Measurements from ENCODE around the gene RPS26. TPM values are rescaled to one million over a fixed set of nuclear protein-coding genes. Genes with fewer than 3 reads are reported as not detected.

RPS26 gene
- total RNA-seq, 2 experiments from 2014 or later, result 29.7 to 29.8 TPM

DNA sequence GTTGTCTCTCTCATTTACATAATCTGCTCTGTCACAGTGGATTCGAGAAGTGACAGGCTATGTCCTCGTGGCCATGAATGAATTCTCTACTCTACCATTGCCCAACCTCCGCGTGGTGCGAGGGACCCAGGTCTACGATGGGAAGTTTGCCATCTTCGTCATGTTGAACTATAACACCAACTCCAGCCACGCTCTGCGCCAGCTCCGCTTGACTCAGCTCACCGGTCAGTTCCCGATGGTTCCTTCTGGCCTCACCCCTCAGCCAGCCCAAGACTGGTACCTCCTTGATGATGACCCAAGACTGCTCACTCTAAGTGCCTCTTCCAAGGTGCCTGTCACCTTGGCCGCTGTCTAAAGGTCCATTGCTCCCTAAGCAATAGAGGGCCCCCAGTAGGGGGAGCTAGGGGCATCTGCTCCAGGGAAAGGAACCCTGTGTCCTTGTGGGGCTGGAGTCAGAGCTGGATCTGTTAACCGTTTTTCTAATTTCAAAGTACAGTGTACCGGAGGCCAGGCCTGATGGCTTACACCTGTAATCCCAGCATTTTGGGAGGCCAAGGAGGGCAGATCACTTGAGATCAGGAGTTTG lies 43.3 kb downstream of the RPS26 start:
- POLR2A ChIA-PET, result interaction anchor here (1.2 kb wide), 1 partner anchor 32 kb away, joined by 4 read pairs; no protein-coding TSS in a partner anchor
- H3K4me3 Mint-ChIP-seq, result no peak overlapping the region
- peak; percentile 71 for ATAC-seq
- H3K9me3 Mint-ChIP-seq, result no peaks in the 10 kb centered on the region
- intact Hi-C loops (cut with micrococcal nuclease), result no loop called here
- H3K36me3 Mint-ChIP-seq (ENCODE audit: low read depth), result no peaks in the 10 kb centered on the region
- no peak overlapping the region for H3K27ac Mint-ChIP-seq
- peak; percentile 63 for DNase-seq
- CTCF ChIA-PET, result interaction anchor here (0.6 to 2.8 kb wide), 19 partner anchors 10 to 236 kb away, joined by 3 to 13 read pairs (median 4); partner anchors contain the start of genes PA2G4 and RAB5B
- peaks cover 8% of the 10 kb centered on the region for H3K27me3 Mint-ChIP-seq
- peaks cover 9% of the 10 kb centered on the region for H3K4me1 Mint-ChIP-seq (ENCODE audit: low read depth)
- TF ChIP-seq, protein P1, sequence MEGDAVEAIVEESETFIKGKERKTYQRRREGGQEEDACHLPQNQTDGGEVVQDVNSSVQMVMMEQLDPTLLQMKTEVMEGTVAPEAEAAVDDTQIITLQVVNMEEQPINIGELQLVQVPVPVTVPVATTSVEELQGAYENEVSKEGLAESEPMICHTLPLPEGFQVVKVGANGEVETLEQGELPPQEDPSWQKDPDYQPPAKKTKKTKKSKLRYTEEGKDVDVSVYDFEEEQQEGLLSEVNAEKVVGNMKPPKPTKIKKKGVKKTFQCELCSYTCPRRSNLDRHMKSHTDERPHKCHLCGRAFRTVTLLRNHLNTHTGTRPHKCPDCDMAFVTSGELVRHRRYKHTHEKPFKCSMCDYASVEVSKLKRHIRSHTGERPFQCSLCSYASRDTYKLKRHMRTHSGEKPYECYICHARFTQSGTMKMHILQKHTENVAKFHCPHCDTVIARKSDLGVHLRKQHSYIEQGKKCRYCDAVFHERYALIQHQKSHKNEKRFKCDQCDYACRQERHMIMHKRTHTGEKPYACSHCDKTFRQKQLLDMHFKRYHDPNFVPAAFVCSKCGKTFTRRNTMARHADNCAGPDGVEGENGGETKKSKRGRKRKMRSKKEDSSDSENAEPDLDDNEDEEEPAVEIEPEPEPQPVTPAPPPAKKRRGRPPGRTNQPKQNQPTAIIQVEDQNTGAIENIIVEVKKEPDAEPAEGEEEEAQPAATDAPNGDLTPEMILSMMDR (IDR thresholded peaks at IDR 0.05), result peak; percentile 65

DNA sequence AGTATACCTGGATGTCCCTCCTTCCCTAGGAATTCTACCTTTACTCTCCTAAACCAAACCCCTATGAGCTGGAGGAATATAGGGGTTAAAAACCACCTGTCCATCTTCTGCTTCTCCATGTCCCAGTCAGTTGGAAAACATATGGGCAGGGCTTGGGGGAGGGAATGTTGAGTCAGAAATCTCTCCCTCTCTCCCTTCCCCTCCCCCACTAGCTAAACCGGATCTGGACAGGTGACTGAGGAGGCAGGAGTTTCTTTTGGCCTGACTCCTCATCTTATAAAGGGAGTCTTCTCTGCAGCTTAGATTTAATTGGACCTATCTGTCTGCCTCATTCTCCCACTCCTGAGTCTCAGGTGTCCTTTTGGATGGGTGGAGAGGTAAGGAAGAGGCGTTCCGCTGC lies 44.4 kb downstream of the RPS26 start:
- ATAC-seq, result no peak
- intact Hi-C loops (cut with micrococcal nuclease), result no loop called here
- ChIA-PET POLR2A (interaction anchor here (0.7 kb wide), 1 partner anchor 11 kb away, joined by 4 read pairs; no protein-coding TSS in a partner anchor), CTCF (interaction anchor here (0.8 to 2.8 kb wide), 14 partner anchors 10 to 112 kb away, joined by 3 to 13 read pairs (median 4); partner anchors contain the start of genes PA2G4 and RAB5B)
- H3K4me1 Mint-ChIP-seq (ENCODE audit: low read depth), result peaks cover under 1% of the 10 kb centered on the region
- H3K27me3 Mint-ChIP-seq, result peaks cover 5% of the 10 kb centered on the region
- no peak for DNase-seq
- H3K36me3 Mint-ChIP-seq (ENCODE audit: low read depth), result no peaks in the 10 kb centered on the region
- TF ChIP-seq, protein P1 (IDR thresholded peaks at IDR 0.05), result no peak
- no peaks in the 10 kb centered on the region for H3K9me3 Mint-ChIP-seq
- no peak overlapping the region for H3K27ac Mint-ChIP-seq
- no peak overlapping the region for H3K4me3 Mint-ChIP-seq

DNA sequence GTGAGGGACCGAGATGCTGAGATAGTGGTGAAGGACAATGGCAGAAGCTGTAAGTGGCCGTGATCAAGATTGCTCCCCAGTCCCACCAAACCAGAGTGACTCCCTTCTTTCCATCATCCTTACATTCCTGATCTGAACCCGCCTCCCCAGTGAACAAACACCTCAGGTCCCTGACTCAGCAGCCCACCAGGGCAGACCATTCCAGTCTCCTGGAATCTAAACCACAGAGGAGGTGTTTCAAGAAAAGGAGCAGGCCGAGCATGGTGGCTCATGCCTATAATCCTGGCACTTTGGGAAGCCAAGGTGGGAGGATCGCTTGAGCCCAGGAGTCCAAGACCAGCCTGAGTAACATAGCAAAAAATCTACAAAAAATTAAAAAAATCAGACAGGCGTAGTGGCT lies 44.9 kb downstream of the RPS26 start:
- DNase-seq, result no peak
- TF ChIP-seq, protein P1 (IDR thresholded peaks at IDR 0.05), result no peak
- Mint-ChIP-seq H3K9me3 (no peaks in the 10 kb centered on the region), H3K27me3 (peaks cover 5% of the 10 kb centered on the region), H3K4me3 (no peak overlapping the region), H3K36me3 (ENCODE audit: low read depth) (no peaks in the 10 kb centered on the region), H3K4me1 (ENCODE audit: low read depth) (no peaks in the 10 kb centered on the region), H3K27ac (no peak overlapping the region)
- POLR2A ChIA-PET, result interaction anchor here (0.7 kb wide), 1 partner anchor 10 kb away, joined by 4 read pairs; no protein-coding TSS in a partner anchor
- no peak for ATAC-seq
- CTCF ChIA-PET, result interaction anchor here (1.2 to 2.8 kb wide), 5 partner anchors 9 to 109 kb away, joined by 4 to 7 read pairs (median 5); no protein-coding TSS in a partner anchor
- intact Hi-C loops (cut with micrococcal nuclease), result no loop called here

DNA sequence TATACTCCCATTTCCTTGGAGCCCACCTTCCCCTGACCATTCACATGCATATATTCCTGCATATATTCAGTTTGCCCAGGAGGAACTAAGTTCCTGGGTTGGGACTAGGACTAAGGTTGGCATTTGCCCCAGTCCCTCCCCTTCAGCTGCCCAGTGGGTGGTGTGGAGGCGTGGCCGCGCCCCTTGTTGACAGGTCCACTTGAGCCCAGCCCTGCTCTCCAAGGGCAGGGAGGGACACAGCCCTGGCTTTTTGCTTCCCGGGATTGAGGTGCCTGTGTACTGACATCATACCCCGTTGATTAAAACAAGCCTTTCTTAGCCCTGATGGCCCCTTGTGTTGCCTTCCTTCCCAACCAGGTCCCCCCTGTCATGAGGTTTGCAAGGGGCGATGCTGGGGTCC lies 45.5 kb downstream of the RPS26 start:
- no peaks in the 10 kb centered on the region for H3K36me3 Mint-ChIP-seq (ENCODE audit: low read depth)
- H3K27ac Mint-ChIP-seq, result no peak overlapping the region
- no peak overlapping the region for H3K4me3 Mint-ChIP-seq
- CTCF ChIA-PET, result interaction anchor here (1.3 to 1.9 kb wide), 2 partner anchors 8 to 40 kb away, joined by 3 to 6 read pairs; no protein-coding TSS in a partner anchor
- H3K9me3 Mint-ChIP-seq, result no peaks in the 10 kb centered on the region
- TF ChIP-seq, protein P1 (IDR thresholded peaks at IDR 0.05), result no peak
- H3K27me3 Mint-ChIP-seq, result no peaks in the 10 kb centered on the region
- no peak for ATAC-seq
- DNase-seq, result no peak
- no peaks in the 10 kb centered on the region for H3K4me1 Mint-ChIP-seq (ENCODE audit: low read depth)
- POLR2A ChIA-PET, result no interaction called here
- intact Hi-C loops (cut with micrococcal nuclease), result no loop called here

Other genes starting within 250 kb of the RPS26 start
- gene SARNP, start 224.2 kb upstream of the RPS26 start, total RNA-seq, result 10 to 100 TPM; 93.9 to 94.0 TPM
- 10 to 100 TPM; 24.2 to 27.0 TPM for gene ORMDL2, start 223.9 kb upstream of the RPS26 start, total RNA-seq
- gene DNAJC14, start 212.3 kb upstream of the RPS26 start, total RNA-seq, result 10 to 100 TPM; 23.1 to 23.7 TPM
- not detected for gene MMP19, start 199.0 kb upstream of the RPS26 start, total RNA-seq
- 10 to 100 TPM; 22.1 to 22.9 TPM for gene PYM1, start 114.0 kb upstream of the RPS26 start, total RNA-seq
- 100 to 1,000 TPM; 350 to 353 TPM for gene DGKA, start 110.8 kb upstream of the RPS26 start, total RNA-seq
- gene PMEL, start 75.9 kb upstream of the RPS26 start, total RNA-seq, result 1 to 10 TPM in 1 of 2 experiments, under 1 TPM in 1; 0.65 to 1.2 TPM
- 10 to 100 TPM; 86.7 to 90.1 TPM for gene CDK2, start 75.1 kb upstream of the RPS26 start, total RNA-seq
- gene RAB5B, start 67.8 kb upstream of the RPS26 start, total RNA-seq, result 10 to 100 TPM; 26.0 to 32.4 TPM
- 1 to 10 TPM; 4.6 to 6.2 TPM for gene SUOX, start 44.6 kb upstream of the RPS26 start, total RNA-seq
- gene IKZF4, start 20.9 kb upstream of the RPS26 start, total RNA-seq, result 10 to 100 TPM; 20.5 to 20.8 TPM
- under 1 TPM; 0.98 to 0.99 TPM for gene ERBB3, start 38.2 kb downstream of the RPS26 start, total RNA-seq
- gene PA2G4, start 62.6 kb downstream of the RPS26 start, total RNA-seq, result 100 to 1,000 TPM; 447 to 455 TPM
- 1,000 to 10,000 TPM; 5,401 to 5,452 TPM for gene RPL41, start 74.7 kb downstream of the RPS26 start, total RNA-seq
- gene ZC3H10, start 76.3 kb downstream of the RPS26 start, total RNA-seq, result 1 to 10 TPM; 6.8 to 7.2 TPM
- 100 to 1,000 TPM; 154 to 160 TPM for gene ESYT1, start 86.3 kb downstream of the RPS26 start, total RNA-seq
- gene MYL6B, start 110.7 kb downstream of the RPS26 start, total RNA-seq, result 10 to 100 TPM; 60.3 to 66.9 TPM
- 100 to 1,000 TPM; 647 to 663 TPM for gene MYL6, start 116.4 kb downstream of the RPS26 start, total RNA-seq
- 10 to 100 TPM; 79.3 to 87.9 TPM for gene SMARCC2, start 147.6 kb downstream of the RPS26 start, total RNA-seq
- gene RNF41, start 180.0 kb downstream of the RPS26 start, total RNA-seq, result 10 to 100 TPM; 23.4 to 27.4 TPM
- 10 to 100 TPM; 58.7 to 60.2 TPM for gene NABP2, start 182.4 kb downstream of the RPS26 start, total RNA-seq
- under 1 TPM; 0.41 to 0.54 TPM for gene SLC39A5, start 188.1 kb downstream of the RPS26 start, total RNA-seq
- 10 to 100 TPM; 23.3 to 31.3 TPM for gene ANKRD52, start 216.5 kb downstream of the RPS26 start, total RNA-seq
- gene COQ10A, start 225.0 kb downstream of the RPS26 start, total RNA-seq, result 1 to 10 TPM; 7.9 to 9.6 TPM